Astrocyte of the spinal cord (primary cell): ENCODE measurements around the gene TENM4.

Experiments used
- DNase-seq: peaks from one replicate; pipeline ENCODE4 v3.0.0; 2011; ENCODE audit warnings: low read depth, low spot score
- H3K4me3 ChIP-seq: 2 replicates; pipeline ENCODE4 v1.5.1; 2011; ENCODE audit warnings: low read depth, mild to moderate bottlenecking, low read length, moderate library complexity
- CTCF ChIP-seq: IDR thresholded peaks from 2 replicates; pipeline ENCODE4 v1.5.1; 2012; ENCODE audit warnings: low read depth, mild to moderate bottlenecking, low read length, inconsistent platforms
- in situ Hi-C: cut with HindIII; loops from 2 replicates; pipeline ENCODE4 v1.10.0; 2017; ENCODE audit warnings: low sequenced_read_pairs

TENM4 gene

GRCh38 chr11:78926633-78927338, 514.0 kb downstream of the TENM4 start:
- H3K4me3 ChIP-seq = no peak overlapping the region
- in situ Hi-C loops = no loop called here
- TF ChIP-seq CTCF = no peak
- DNase-seq = no peak

GRCh38 chr11:78925387-78925786, 515.4 kb downstream of the TENM4 start:
- no peak for TF ChIP-seq CTCF
- in situ Hi-C loops = no loop called here
- DNase-seq = no peak
- H3K4me3 ChIP-seq = no peak overlapping the region

GRCh38 chr11:78922859-78923625, 517.8 kb downstream of the TENM4 start:
- in situ Hi-C loops = no loop called here
- no peak overlapping the region for H3K4me3 ChIP-seq
- no peak for TF ChIP-seq CTCF
- no peak for DNase-seq

GRCh38 chr11:78921509-78921908, 519.3 kb downstream of the TENM4 start:
- H3K4me3 ChIP-seq = no peak overlapping the region
- DNase-seq = no peak
- no peak for TF ChIP-seq CTCF
- in situ Hi-C loops = no loop called here

GRCh38 chr11:78920329-78920728, 520.5 kb downstream of the TENM4 start:
- in situ Hi-C loops = no loop called here
- no peak for DNase-seq
- H3K4me3 ChIP-seq = no peak overlapping the region
- TF ChIP-seq CTCF = no peak

GRCh38 chr11:78916759-78917158, 524.1 kb downstream of the TENM4 start:
- no peak overlapping the region for H3K4me3 ChIP-seq
- in situ Hi-C loops = no loop called here
- TF ChIP-seq CTCF = no peak
- no peak for DNase-seq
